WTC11 (cell line): ENCODE data around the gene SLC7A10. TPM values are rescaled to one million over a fixed set of nuclear protein-coding genes. Genes with fewer than 3 reads are reported as not detected.

Experiments used
- ATAC-seq: fragments of 200-7000 bp; cut with Tn5 transposase; 2 replicates; pipeline ENCODE4 v1.10.0; 2021; ENCODE audit warnings: mild to moderate bottlenecking, moderate library complexity
- CTCF ChIA-PET: fragments of 300-600 bp; sonication (Branson Sonifier 250); formaldehyde crosslinking; loops from one replicate; lab custom pipeline; 2021; ENCODE audit warnings: antibody characterized with exemption; lab: Charles Lee
- POLR2A ChIA-PET: fragments of 350-600 bp; sonication (Branson Sonifier 250); formaldehyde crosslinking; loops from one replicate; lab custom pipeline; 2021; ENCODE audit warnings: antibody characterized with exemption; lab: Charles Lee
- DNase-seq: peaks from one replicate; pipeline ENCODE4 v3.0.0; 2021; ENCODE audit warnings: low spot score
- H3K27ac Mint-ChIP-seq: 2 replicates; pipeline ENCODE4 v1.8.0; 2021; ENCODE audit warnings: mixed read lengths
- H3K27me3 Mint-ChIP-seq: 2 replicates; pipeline ENCODE4 v1.8.0; 2021; ENCODE audit warnings: low read depth, mild to moderate bottlenecking, moderate library complexity, mixed read lengths
- H3K36me3 Mint-ChIP-seq: 2 replicates; pipeline ENCODE4 v1.8.0; 2021; ENCODE audit warnings: mixed read lengths
- H3K4me1 Mint-ChIP-seq: 2 replicates; pipeline ENCODE4 v1.8.0; 2022; ENCODE audit warnings: mixed read lengths
- H3K4me3 Mint-ChIP-seq: 2 replicates; pipeline ENCODE4 v1.8.0; 2021; ENCODE audit warnings: mild to moderate bottlenecking, moderate library complexity, mixed read lengths
- H3K9me3 Mint-ChIP-seq: 2 replicates; pipeline ENCODE4 v1.8.0; 2021; ENCODE audit warnings: mixed read lengths
- CREM ChIP-seq: sonication (generic); formaldehyde crosslinking; IDR thresholded peaks from 2 replicates; pipeline ENCODE4 v1.8.1; 2022; ENCODE audit warnings: mild to moderate bottlenecking, missing genetic modification reagents, moderate library complexity
- ELF4 ChIP-seq: sonication (generic); formaldehyde crosslinking; IDR thresholded peaks from 2 replicates; pipeline ENCODE4 v1.8.1; 2022; ENCODE audit warnings: low read depth, mild to moderate bottlenecking, moderate library complexity, missing genetic modification reagents
- GABPB1 ChIP-seq: sonication (generic); formaldehyde crosslinking; IDR thresholded peaks from 2 replicates; pipeline ENCODE4 v1.8.1; 2023; ENCODE audit warnings: mild to moderate bottlenecking, missing genetic modification reagents
- NR1H2 ChIP-seq: sonication (generic); formaldehyde crosslinking; IDR thresholded peaks from 2 replicates; pipeline ENCODE4 v1.9.0; 2021; ENCODE audit warnings: mild to moderate bottlenecking, moderate library complexity, missing genetic modification reagents
- RELA ChIP-seq: sonication (generic); formaldehyde crosslinking; IDR thresholded peaks from 2 replicates; pipeline ENCODE4 v1.8.1; 2022; ENCODE audit warnings: missing genetic modification reagents, mild to moderate bottlenecking, borderline replicate concordance
- RORB ChIP-seq: fragments of 250-450 bp; sonication (Bioruptor Pico); IDR thresholded peaks from 2 replicates; pipeline ENCODE4 v1.9.0; 2021; ENCODE audit warnings: mild to moderate bottlenecking
- TP53 ChIP-seq: sonication (generic); formaldehyde crosslinking; IDR thresholded peaks from 2 replicates; pipeline ENCODE4 v1.8.1; 2023; ENCODE audit warnings: mild to moderate bottlenecking, missing genetic modification reagents
- ZNF121 ChIP-seq: sonication (generic); formaldehyde crosslinking; IDR thresholded peaks from 2 replicates; pipeline ENCODE4 v1.8.0; 2023; ENCODE audit warnings: missing genetic modification reagents
- ZNF263 ChIP-seq: sonication (generic); formaldehyde crosslinking; IDR thresholded peaks from 2 replicates; pipeline ENCODE4 v1.8.1; 2022; ENCODE audit warnings: low read depth, mild to moderate bottlenecking, moderate library complexity, missing genetic modification reagents
- ZNF317 ChIP-seq: sonication (generic); formaldehyde crosslinking; IDR thresholded peaks from 2 replicates; pipeline ENCODE4 v1.8.1; 2023; ENCODE audit warnings: low read depth, mild to moderate bottlenecking, moderate library complexity, missing genetic modification reagents, borderline replicate concordance
- ZNF416 ChIP-seq: fragments of 250-450 bp; sonication (Bioruptor Pico); IDR thresholded peaks from 2 replicates; pipeline ENCODE4 v1.9.0; 2021; ENCODE audit warnings: mild to moderate bottlenecking, inconsistent platforms
- total RNA-seq: library from RNA; stranded (reverse); gene quantifications from 3 replicates; pipeline ENCODE4 v1.2.3, GENCODE V29; 2021
- TF ChIP-seq, protein P1 (sequence below): sonication (generic); formaldehyde crosslinking; IDR thresholded peaks from 2 replicates; pipeline ENCODE4 v1.8.0; 2023; ENCODE audit warnings: mild to moderate bottlenecking, missing genetic modification reagents
- TF ChIP-seq, protein P2 (sequence below): fragments of 250-450 bp; sonication (Bioruptor Pico); IDR thresholded peaks from 2 replicates; pipeline ENCODE4 v1.9.0; 2021; ENCODE audit warnings: mild to moderate bottlenecking
- TF ChIP-seq, protein P3 (sequence below): sonication (generic); formaldehyde crosslinking; IDR thresholded peaks from 2 replicates; pipeline ENCODE4 v1.8.0; 2022; ENCODE audit warnings: mild to moderate bottlenecking, missing genetic modification reagents
- TF ChIP-seq, protein P4 (sequence below): sonication (generic); formaldehyde crosslinking; conservative IDR thresholded peaks from 2 replicates; pipeline ENCODE4 v1.8.1; 2023; ENCODE audit warnings: mild to moderate bottlenecking, low read depth, missing genetic modification reagents, moderate library complexity
- TF ChIP-seq, protein P5 (sequence below): sonication (generic); formaldehyde crosslinking; IDR thresholded peaks from 2 replicates; pipeline ENCODE4 v1.8.1; 2023; ENCODE audit warnings: mild to moderate bottlenecking, missing genetic modification reagents
- TF ChIP-seq, protein P6 (sequence below): fragments of 250-450 bp; sonication (Bioruptor Pico); IDR thresholded peaks from 2 replicates; pipeline ENCODE4 v1.9.0; 2021; ENCODE audit warnings: mild to moderate bottlenecking
- TF ChIP-seq, protein P7 (sequence below): sonication (generic); formaldehyde crosslinking; IDR thresholded peaks from 2 replicates; pipeline ENCODE4 v1.8.0; 2022; ENCODE audit warnings: mild to moderate bottlenecking, missing genetic modification reagents

SLC7A10 gene
- total RNA-seq, 1 experiment from 2014 or later: 4.2 TPM

DNA sequence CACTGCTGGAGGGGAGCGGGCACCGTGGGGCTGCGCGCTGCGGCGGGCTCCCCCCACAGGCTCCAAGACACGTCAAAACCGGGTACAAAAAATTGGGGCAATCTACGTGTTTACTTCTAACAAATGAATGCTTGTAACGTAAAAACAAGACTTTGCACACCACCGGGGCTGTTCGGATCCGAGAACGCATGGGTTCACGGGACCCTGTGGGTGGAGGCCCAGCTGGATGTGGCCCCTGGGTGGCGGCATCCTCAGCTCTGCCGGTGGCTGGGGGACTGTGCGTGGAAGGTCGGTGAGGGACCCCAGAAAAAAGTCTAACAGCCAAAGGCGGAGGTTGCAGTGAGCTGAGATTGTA is 10.3 kb upstream of the SLC7A10 start:
- Mint-ChIP-seq H3K27ac (no peak overlapping the region), H3K27me3 (peaks cover under 1% of the 10 kb centered on the region), H3K4me1 (peaks cover 2% of the 10 kb centered on the region; the same call in 1 of the 2 replicates), H3K4me3 (no peak overlapping the region), H3K9me3 (no peaks in the 10 kb centered on the region), H3K36me3 (no peaks in the 10 kb centered on the region)
- ATAC-seq (no peak), DNase-seq (no peak)
- POLR2A ChIA-PET: interaction anchor here (0.9 kb wide), 1 partner anchor 9 kb away, joined by 3 read pairs; no protein-coding TSS in a partner anchor
- TF ChIP-seq RORB (CRISPR knock-in tag) (no peak), TP53 (CRISPR knock-in tag) (no peak), ZNF317 (CRISPR knock-in tag) (no peak), ELF4 (CRISPR knock-in tag) (no peak), ZNF263 (no peak), ZNF416 (no peak), ZNF121 (CRISPR knock-in tag) (no peak), GABPB1 (no peak), NR1H2 (CRISPR knock-in tag) (no peak), RELA (CRISPR knock-in tag) (no peak), CREM (CRISPR knock-in tag) (no peak)
- TF ChIP-seq, protein P1, sequence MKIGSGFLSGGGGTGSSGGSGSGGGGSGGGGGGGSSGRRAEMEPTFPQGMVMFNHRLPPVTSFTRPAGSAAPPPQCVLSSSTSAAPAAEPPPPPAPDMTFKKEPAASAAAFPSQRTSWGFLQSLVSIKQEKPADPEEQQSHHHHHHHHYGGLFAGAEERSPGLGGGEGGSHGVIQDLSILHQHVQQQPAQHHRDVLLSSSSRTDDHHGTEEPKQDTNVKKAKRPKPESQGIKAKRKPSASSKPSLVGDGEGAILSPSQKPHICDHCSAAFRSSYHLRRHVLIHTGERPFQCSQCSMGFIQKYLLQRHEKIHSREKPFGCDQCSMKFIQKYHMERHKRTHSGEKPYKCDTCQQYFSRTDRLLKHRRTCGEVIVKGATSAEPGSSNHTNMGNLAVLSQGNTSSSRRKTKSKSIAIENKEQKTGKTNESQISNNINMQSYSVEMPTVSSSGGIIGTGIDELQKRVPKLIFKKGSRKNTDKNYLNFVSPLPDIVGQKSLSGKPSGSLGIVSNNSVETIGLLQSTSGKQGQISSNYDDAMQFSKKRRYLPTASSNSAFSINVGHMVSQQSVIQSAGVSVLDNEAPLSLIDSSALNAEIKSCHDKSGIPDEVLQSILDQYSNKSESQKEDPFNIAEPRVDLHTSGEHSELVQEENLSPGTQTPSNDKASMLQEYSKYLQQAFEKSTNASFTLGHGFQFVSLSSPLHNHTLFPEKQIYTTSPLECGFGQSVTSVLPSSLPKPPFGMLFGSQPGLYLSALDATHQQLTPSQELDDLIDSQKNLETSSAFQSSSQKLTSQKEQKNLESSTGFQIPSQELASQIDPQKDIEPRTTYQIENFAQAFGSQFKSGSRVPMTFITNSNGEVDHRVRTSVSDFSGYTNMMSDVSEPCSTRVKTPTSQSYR (CRISPR knock-in tag): no peak
- TF ChIP-seq, protein P2, sequence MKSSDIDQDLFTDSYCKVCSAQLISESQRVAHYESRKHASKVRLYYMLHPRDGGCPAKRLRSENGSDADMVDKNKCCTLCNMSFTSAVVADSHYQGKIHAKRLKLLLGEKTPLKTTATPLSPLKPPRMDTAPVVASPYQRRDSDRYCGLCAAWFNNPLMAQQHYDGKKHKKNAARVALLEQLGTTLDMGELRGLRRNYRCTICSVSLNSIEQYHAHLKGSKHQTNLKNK (CRISPR knock-in tag): no peak
- TF ChIP-seq, protein P3, sequence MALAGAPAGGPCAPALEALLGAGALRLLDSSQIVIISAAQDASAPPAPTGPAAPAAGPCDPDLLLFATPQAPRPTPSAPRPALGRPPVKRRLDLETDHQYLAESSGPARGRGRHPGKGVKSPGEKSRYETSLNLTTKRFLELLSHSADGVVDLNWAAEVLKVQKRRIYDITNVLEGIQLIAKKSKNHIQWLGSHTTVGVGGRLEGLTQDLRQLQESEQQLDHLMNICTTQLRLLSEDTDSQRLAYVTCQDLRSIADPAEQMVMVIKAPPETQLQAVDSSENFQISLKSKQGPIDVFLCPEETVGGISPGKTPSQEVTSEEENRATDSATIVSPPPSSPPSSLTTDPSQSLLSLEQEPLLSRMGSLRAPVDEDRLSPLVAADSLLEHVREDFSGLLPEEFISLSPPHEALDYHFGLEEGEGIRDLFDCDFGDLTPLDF (CRISPR knock-in tag): no peak
- TF ChIP-seq, protein P4, sequence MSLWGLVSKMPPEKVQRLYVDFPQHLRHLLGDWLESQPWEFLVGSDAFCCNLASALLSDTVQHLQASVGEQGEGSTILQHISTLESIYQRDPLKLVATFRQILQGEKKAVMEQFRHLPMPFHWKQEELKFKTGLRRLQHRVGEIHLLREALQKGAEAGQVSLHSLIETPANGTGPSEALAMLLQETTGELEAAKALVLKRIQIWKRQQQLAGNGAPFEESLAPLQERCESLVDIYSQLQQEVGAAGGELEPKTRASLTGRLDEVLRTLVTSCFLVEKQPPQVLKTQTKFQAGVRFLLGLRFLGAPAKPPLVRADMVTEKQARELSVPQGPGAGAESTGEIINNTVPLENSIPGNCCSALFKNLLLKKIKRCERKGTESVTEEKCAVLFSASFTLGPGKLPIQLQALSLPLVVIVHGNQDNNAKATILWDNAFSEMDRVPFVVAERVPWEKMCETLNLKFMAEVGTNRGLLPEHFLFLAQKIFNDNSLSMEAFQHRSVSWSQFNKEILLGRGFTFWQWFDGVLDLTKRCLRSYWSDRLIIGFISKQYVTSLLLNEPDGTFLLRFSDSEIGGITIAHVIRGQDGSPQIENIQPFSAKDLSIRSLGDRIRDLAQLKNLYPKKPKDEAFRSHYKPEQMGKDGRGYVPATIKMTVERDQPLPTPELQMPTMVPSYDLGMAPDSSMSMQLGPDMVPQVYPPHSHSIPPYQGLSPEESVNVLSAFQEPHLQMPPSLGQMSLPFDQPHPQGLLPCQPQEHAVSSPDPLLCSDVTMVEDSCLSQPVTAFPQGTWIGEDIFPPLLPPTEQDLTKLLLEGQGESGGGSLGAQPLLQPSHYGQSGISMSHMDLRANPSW (CRISPR knock-in tag): no peak
- TF ChIP-seq, protein P5, sequence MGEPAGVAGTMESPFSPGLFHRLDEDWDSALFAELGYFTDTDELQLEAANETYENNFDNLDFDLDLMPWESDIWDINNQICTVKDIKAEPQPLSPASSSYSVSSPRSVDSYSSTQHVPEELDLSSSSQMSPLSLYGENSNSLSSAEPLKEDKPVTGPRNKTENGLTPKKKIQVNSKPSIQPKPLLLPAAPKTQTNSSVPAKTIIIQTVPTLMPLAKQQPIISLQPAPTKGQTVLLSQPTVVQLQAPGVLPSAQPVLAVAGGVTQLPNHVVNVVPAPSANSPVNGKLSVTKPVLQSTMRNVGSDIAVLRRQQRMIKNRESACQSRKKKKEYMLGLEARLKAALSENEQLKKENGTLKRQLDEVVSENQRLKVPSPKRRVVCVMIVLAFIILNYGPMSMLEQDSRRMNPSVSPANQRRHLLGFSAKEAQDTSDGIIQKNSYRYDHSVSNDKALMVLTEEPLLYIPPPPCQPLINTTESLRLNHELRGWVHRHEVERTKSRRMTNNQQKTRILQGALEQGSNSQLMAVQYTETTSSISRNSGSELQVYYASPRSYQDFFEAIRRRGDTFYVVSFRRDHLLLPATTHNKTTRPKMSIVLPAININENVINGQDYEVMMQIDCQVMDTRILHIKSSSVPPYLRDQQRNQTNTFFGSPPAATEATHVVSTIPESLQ (CRISPR knock-in tag): no peak
- TF ChIP-seq, protein P6, sequence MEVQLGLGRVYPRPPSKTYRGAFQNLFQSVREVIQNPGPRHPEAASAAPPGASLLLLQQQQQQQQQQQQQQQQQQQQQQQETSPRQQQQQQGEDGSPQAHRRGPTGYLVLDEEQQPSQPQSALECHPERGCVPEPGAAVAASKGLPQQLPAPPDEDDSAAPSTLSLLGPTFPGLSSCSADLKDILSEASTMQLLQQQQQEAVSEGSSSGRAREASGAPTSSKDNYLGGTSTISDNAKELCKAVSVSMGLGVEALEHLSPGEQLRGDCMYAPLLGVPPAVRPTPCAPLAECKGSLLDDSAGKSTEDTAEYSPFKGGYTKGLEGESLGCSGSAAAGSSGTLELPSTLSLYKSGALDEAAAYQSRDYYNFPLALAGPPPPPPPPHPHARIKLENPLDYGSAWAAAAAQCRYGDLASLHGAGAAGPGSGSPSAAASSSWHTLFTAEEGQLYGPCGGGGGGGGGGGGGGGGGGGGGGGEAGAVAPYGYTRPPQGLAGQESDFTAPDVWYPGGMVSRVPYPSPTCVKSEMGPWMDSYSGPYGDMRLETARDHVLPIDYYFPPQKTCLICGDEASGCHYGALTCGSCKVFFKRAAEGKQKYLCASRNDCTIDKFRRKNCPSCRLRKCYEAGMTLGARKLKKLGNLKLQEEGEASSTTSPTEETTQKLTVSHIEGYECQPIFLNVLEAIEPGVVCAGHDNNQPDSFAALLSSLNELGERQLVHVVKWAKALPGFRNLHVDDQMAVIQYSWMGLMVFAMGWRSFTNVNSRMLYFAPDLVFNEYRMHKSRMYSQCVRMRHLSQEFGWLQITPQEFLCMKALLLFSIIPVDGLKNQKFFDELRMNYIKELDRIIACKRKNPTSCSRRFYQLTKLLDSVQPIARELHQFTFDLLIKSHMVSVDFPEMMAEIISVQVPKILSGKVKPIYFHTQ (CRISPR knock-in tag): no peak
- TF ChIP-seq, protein P7, sequence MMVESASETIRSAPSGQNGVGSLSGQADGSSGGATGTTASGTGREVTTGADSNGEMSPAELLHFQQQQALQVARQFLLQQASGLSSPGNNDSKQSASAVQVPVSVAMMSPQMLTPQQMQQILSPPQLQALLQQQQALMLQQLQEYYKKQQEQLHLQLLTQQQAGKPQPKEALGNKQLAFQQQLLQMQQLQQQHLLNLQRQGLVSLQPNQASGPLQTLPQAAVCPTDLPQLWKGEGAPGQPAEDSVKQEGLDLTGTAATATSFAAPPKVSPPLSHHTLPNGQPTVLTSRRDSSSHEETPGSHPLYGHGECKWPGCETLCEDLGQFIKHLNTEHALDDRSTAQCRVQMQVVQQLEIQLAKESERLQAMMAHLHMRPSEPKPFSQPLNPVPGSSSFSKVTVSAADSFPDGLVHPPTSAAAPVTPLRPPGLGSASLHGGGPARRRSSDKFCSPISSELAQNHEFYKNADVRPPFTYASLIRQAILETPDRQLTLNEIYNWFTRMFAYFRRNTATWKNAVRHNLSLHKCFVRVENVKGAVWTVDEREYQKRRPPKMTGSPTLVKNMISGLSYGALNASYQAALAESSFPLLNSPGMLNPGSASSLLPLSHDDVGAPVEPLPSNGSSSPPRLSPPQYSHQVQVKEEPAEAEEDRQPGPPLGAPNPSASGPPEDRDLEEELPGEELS (CRISPR knock-in tag): no peak
- TF ChIP-seq, all 79 proteins: peak for 0
- CTCF ChIA-PET: interaction anchor here (0.7 to 3.6 kb wide), 26 partner anchors 8 to 532 kb away, joined by 3 to 39 read pairs (median 8); partner anchors contain the start of genes CEBPA, CEBPG and SLC7A10
